Esophagus squamous epithelium (tissue), 4 donors: ENCODE results near the gene CD8B2.
"Not testable (repeated sequence)": the region's sequence is repeated elsewhere in the genome, so short reads cannot be mapped to it uniquely, and the experiment has no call there.

Experiments
- POLR2A ChIP-seq, 4 donors: fragments of 450-650 bp; IDR thresholded peaks; one replicate each; pipeline ENCODE4 v1.6.1; 2017; ENCODE audit warnings: antibody characterized with exemption in 4 of 4, mild to moderate bottlenecking in 4 of 4, moderate library complexity in 3 of 4
- TF ChIP-seq, protein P1 (sequence below), 6 experiments: fragments of 450-650 bp in 4 of 6; fragments of 200-600 bp in 2 of 6; sonication (generic) in 2 of 6; IDR thresholded peaks; one replicate each; pipeline ENCODE4 v1.5.1; 2016 to 2019; ENCODE audit warnings: antibody characterized with exemption in 6 of 6, mild to moderate bottlenecking in 4 of 6, moderate library complexity in 4 of 6

DNA sequence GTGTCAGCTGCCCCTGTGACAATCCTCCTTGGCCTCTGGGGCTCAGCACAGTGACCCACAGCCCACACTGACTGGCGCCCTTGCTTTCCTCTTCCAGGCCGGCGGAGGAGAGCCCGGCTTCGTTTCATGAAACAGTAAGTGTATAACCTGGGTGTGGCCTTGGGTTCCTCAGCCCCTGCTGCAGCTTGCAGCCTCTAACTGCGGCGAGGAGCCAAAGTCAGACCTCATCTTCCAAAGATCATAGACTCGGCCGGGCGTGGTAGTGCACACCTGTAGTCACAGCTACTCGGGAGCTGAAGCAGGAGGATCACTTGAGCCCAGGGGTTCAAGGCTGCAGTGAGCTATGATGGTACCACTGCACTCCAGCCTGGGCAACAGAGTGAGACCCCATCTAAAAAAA, 17.0 kb downstream of the CD8B2 start:
- TF ChIP-seq, protein P1, sequence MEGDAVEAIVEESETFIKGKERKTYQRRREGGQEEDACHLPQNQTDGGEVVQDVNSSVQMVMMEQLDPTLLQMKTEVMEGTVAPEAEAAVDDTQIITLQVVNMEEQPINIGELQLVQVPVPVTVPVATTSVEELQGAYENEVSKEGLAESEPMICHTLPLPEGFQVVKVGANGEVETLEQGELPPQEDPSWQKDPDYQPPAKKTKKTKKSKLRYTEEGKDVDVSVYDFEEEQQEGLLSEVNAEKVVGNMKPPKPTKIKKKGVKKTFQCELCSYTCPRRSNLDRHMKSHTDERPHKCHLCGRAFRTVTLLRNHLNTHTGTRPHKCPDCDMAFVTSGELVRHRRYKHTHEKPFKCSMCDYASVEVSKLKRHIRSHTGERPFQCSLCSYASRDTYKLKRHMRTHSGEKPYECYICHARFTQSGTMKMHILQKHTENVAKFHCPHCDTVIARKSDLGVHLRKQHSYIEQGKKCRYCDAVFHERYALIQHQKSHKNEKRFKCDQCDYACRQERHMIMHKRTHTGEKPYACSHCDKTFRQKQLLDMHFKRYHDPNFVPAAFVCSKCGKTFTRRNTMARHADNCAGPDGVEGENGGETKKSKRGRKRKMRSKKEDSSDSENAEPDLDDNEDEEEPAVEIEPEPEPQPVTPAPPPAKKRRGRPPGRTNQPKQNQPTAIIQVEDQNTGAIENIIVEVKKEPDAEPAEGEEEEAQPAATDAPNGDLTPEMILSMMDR (IDR thresholded peaks at IDR 0.05) = not testable (repeated sequence)
- not testable (repeated sequence) for TF ChIP-seq POLR2A (IDR thresholded peaks at IDR 0.05)
